A549 (cell line): ENCODE data around the gene ZNF486. TPM values are rescaled to one million over a fixed set of nuclear protein-coding genes. Genes with fewer than 3 reads are reported as not detected.

Experiments used
- ATAC-seq, 2 experiments: fragments of 200-7000 bp in 1 of 2; fragments of >200 bp in 1 of 2; cut with Nextera tagmentation in 1 of 2; cut with Tn5 transposase in 1 of 2; 3 replicates each; pipeline versions ENCODE4 v1.8.0 to v1.9.1; 2018 to 2020; ENCODE audit warnings: mild to moderate bottlenecking in 1 of 2, moderate library complexity in 1 of 2
- CTCF ChIA-PET: fragments of 300-600 bp; sonication (Branson Sonifier 250); formaldehyde crosslinking; extraction: SDS; loops from one replicate; lab custom pipeline; 2021; ENCODE audit warnings: antibody characterized with exemption, inconsistent platforms; lab: Yijun Ruan, JAX
- POLR2A ChIA-PET: fragments of 350-600 bp; formaldehyde crosslinking; extraction: SDS; loops from one replicate; lab custom pipeline; 2021; ENCODE audit warnings: antibody characterized with exemption, inconsistent platforms; lab: Yijun Ruan, JAX
- DNase-seq, 2 experiments: peaks; one replicate each; pipeline versions ENCODE4 v3.0.0 to v3.0.0-alpha.2; 2011 to 2016; ENCODE audit warnings: low read depth in 1 of 2, low spot score in 1 of 2
- FAIRE-seq: peaks from 2 replicates; lab custom pipeline; 2011; peaks lifted over from hg19 to GRCh38; lab: Jason Lieb, UNC
- H3K27ac ChIP-seq, 2 experiments: fragments of >200 bp; sonication (Bioruptor Twin); formaldehyde crosslinking; 3 replicates each; pipeline ENCODE4 v1.5.1; 2016 to 2017
- H3K4me1 ChIP-seq: fragments of >200 bp; sonication (Bioruptor Twin); formaldehyde crosslinking; 3 replicates; pipeline ENCODE4 v1.6.1; 2016
- H3K4me2 ChIP-seq: fragments of >200 bp; sonication (Bioruptor Twin); formaldehyde crosslinking; 3 replicates; pipeline ENCODE4 v1.6.1; 2016
- H3K4me3 ChIP-seq: fragments of >200 bp; sonication (Bioruptor Twin); formaldehyde crosslinking; 3 replicates; pipeline ENCODE4 v1.5.1; 2016
- H3K9me3 ChIP-seq: fragments of >200 bp; sonication (Bioruptor Twin); formaldehyde crosslinking; 3 replicates; pipeline ENCODE4 v1.6.1; 2016
- CBX2 ChIP-seq: fragments of 200-600 bp; sonication (generic); IDR thresholded peaks from 2 replicates; pipeline ENCODE4 v1.6.1; 2016; ENCODE audit warnings: low read depth, mild to moderate bottlenecking, borderline replicate concordance
- CEBPB ChIP-seq, 2 experiments: fragments of >200 bp in 1 of 2; sonication (Bioruptor Twin) in 1 of 2; formaldehyde crosslinking in 1 of 2; IDR thresholded peaks; 2 replicates each; pipeline ENCODE4 v1.6.1; 2012 to 2016
- EP300 ChIP-seq, 2 experiments: fragments of >200 bp; sonication (Bioruptor Twin); formaldehyde crosslinking; IDR thresholded peaks; 2 replicates in 1 of 2; 3 replicates in 1 of 2; pipeline ENCODE4 v1.6.1; 2016 to 2017
- FOXS1 ChIP-seq: fragments of 250-450 bp; sonication (Bioruptor Pico); IDR thresholded peaks from 2 replicates; pipeline ENCODE4 v1.5.0; 2020; ENCODE audit warnings: mild to moderate bottlenecking, moderate library complexity
- HEYL ChIP-seq: fragments of 250-450 bp; sonication (Bioruptor Pico); IDR thresholded peaks from 2 replicates; pipeline ENCODE4 v1.8.0; 2021; ENCODE audit warnings: mild to moderate bottlenecking, moderate library complexity
- JUNB ChIP-seq: fragments of >200 bp; sonication (Bioruptor Twin); formaldehyde crosslinking; IDR thresholded peaks from 2 replicates; pipeline ENCODE4 v1.6.1; 2016
- KDM1A ChIP-seq: fragments of 200-600 bp; sonication (generic); IDR thresholded peaks from 2 replicates; pipeline ENCODE4 v1.6.1; 2016; ENCODE audit warnings: low read depth, mild to moderate bottlenecking
- NPAS2 ChIP-seq: fragments of 250-450 bp; sonication (Bioruptor Pico); IDR thresholded peaks from 2 replicates; pipeline ENCODE4 v1.8.0; 2022; ENCODE audit warnings: mild to moderate bottlenecking, moderate library complexity, borderline replicate concordance
- RARB ChIP-seq: fragments of 250-450 bp; sonication (Bioruptor Pico); IDR thresholded peaks from 2 replicates; pipeline ENCODE4 v1.8.0; 2021; ENCODE audit warnings: mild to moderate bottlenecking, moderate library complexity
- RCOR1 ChIP-seq: fragments of 150-350 bp; IDR thresholded peaks from 2 replicates; pipeline ENCODE4 v1.6.1; 2014; ENCODE audit warnings: antibody characterized with exemption, low read length, low read depth
- RNF2 ChIP-seq: fragments of 200-600 bp; sonication (generic); IDR thresholded peaks from 2 replicates; pipeline ENCODE4 v1.6.1; 2016; ENCODE audit warnings: low read depth, mild to moderate bottlenecking, antibody characterized with exemption, moderate library complexity, borderline replicate concordance
- SREBF2 ChIP-seq: fragments of 450-650 bp; IDR thresholded peaks from 2 replicates; pipeline ENCODE4 v1.6.1; 2014; ENCODE audit warnings: mild to moderate bottlenecking, moderate library complexity
- ZFP36 ChIP-seq: fragments of 450-650 bp; IDR thresholded peaks from 2 replicates; pipeline ENCODE4 v1.6.1; 2014; ENCODE audit warnings: borderline replicate concordance; ENCODE audit not compliant: partially characterized antibody
- ZNF302 ChIP-seq: fragments of 250-450 bp; sonication (Bioruptor Pico); IDR thresholded peaks from 2 replicates; pipeline ENCODE4 v1.9.0; 2021; ENCODE audit warnings: inconsistent platforms, mild to moderate bottlenecking, moderate library complexity
- ZSCAN20 ChIP-seq: fragments of 250-450 bp; sonication (Bioruptor Pico); IDR thresholded peaks from 2 replicates; pipeline ENCODE4 v1.8.0; 2022; ENCODE audit warnings: mild to moderate bottlenecking, moderate library complexity
- WGBS: methylation state at CpG from one replicate; pipeline ENCODE4 v1.1.6; 2017; ENCODE audit errors: missing lambda C conversion rate; 5-methylcytosine and 5-hydroxymethylcytosine counted together
- polyA plus RNA-seq, 4 experiments: library from polyadenylated mRNA; depleted of rRNA in 3 of 4; stranded (reverse); fragments of >200 nt; fragmentation: RNase III in 1 of 4; extraction: RNeasy Plus Mini Kit Qiagen cat#74134 plus additional on column Dnase treatment in 1 of 4; gene quantifications; 2 replicates in 3 of 4; 3 replicates in 1 of 4; pipeline ENCODE4 v1.2.3, GENCODE V29; 2011 to 2017
- TF ChIP-seq, protein P1 (sequence below): fragments of >200 bp; sonication (Bioruptor Twin); formaldehyde crosslinking; IDR thresholded peaks from 3 replicates; pipeline ENCODE4 v1.5.1; 2016
- TF ChIP-seq, protein P2 (sequence below): fragments of 150-350 bp; IDR thresholded peaks from 2 replicates; pipeline ENCODE4 v1.6.1; 2014; ENCODE audit warnings: low read depth, mild to moderate bottlenecking, low read length
- TF ChIP-seq, protein P3 (sequence below): fragments of 250-450 bp; sonication (Bioruptor Pico); IDR thresholded peaks from 2 replicates; pipeline ENCODE4 v1.5.0; 2020; ENCODE audit warnings: low read depth, mild to moderate bottlenecking, moderate library complexity
- TF ChIP-seq, protein P4 (sequence below): fragments of >200 bp; sonication (Bioruptor Twin); formaldehyde crosslinking; IDR thresholded peaks from 2 replicates; pipeline ENCODE4 v1.6.1; 2016
- TF ChIP-seq, protein P5 (sequence below): fragments of >200 bp; sonication (Bioruptor Twin); formaldehyde crosslinking; IDR thresholded peaks from 3 replicates; pipeline ENCODE4 v1.6.1; 2016
- TF ChIP-seq, protein P6 (sequence below): fragments of 250-450 bp; sonication (Bioruptor Pico); IDR thresholded peaks from 2 replicates; pipeline ENCODE4 v1.5.0; 2021; ENCODE audit warnings: mild to moderate bottlenecking, moderate library complexity, borderline replicate concordance

ZNF486 gene
- polyA plus RNA-seq, 2 of the 4 experiments (the other 2 are of a cell fraction): 0.04 TPM; not detected in 1

DNA sequence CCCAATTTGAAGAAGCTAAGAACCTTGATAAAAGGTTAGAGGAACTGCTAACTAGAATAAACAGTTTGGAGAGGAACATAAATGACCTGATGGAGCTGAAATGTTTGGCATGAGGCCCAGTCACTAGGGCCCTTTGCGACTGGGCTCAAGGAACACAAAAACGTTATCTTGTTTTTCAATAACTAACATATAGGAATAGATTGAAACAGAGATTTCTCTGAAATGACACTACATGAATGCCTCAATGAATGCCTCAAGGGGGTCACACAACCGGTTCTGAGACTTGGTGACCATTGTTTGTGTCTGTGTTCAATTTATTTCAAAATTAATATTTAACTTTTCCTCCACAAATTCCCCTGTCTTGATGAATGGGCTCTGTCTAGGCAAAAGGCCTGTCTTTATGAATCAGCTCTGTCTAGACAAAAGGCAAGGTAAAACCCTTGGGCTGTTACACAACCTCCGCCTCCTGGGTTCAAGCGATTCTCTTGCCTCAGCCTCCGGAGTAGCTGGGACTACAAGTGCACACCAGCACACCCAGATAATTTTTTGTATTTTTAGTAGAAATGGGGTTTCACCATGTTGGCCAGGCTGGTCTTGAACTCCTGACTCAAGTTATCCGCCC is 932 bp upstream of the ZNF486 start:
- TF ChIP-seq, protein P1, sequence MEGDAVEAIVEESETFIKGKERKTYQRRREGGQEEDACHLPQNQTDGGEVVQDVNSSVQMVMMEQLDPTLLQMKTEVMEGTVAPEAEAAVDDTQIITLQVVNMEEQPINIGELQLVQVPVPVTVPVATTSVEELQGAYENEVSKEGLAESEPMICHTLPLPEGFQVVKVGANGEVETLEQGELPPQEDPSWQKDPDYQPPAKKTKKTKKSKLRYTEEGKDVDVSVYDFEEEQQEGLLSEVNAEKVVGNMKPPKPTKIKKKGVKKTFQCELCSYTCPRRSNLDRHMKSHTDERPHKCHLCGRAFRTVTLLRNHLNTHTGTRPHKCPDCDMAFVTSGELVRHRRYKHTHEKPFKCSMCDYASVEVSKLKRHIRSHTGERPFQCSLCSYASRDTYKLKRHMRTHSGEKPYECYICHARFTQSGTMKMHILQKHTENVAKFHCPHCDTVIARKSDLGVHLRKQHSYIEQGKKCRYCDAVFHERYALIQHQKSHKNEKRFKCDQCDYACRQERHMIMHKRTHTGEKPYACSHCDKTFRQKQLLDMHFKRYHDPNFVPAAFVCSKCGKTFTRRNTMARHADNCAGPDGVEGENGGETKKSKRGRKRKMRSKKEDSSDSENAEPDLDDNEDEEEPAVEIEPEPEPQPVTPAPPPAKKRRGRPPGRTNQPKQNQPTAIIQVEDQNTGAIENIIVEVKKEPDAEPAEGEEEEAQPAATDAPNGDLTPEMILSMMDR: no peak
- TF ChIP-seq KDM1A (no peak), JUNB (no peak), RNF2 (no peak), RCOR1 (no peak), ZNF302 (CRISPR knock-in tag) (no peak), SREBF2 (no peak), NPAS2 (no peak), CBX2 (no peak), ZFP36 (no peak), HEYL (CRISPR knock-in tag) (no peak), EP300 (IDR thresholded peaks at IDR 0.05) (no peak), FOXS1 (CRISPR knock-in tag) (no peak), ZSCAN20 (CRISPR knock-in tag) (no peak)
- TF ChIP-seq, protein P2, sequence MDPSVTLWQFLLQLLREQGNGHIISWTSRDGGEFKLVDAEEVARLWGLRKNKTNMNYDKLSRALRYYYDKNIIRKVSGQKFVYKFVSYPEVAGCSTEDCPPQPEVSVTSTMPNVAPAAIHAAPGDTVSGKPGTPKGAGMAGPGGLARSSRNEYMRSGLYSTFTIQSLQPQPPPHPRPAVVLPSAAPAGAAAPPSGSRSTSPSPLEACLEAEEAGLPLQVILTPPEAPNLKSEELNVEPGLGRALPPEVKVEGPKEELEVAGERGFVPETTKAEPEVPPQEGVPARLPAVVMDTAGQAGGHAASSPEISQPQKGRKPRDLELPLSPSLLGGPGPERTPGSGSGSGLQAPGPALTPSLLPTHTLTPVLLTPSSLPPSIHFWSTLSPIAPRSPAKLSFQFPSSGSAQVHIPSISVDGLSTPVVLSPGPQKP: no peak
- TF ChIP-seq, protein P3, sequence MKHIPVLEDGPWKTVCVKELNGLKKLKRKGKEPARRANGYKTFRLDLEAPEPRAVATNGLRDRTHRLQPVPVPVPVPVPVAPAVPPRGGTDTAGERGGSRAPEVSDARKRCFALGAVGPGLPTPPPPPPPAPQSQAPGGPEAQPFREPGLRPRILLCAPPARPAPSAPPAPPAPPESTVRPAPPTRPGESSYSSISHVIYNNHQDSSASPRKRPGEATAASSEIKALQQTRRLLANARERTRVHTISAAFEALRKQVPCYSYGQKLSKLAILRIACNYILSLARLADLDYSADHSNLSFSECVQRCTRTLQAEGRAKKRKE: no peak
- TF ChIP-seq, protein P4, sequence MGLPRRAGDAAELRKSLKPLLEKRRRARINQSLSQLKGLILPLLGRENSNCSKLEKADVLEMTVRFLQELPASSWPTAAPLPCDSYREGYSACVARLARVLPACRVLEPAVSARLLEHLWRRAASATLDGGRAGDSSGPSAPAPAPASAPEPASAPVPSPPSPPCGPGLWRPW: no peak
- TF ChIP-seq, protein P5, sequence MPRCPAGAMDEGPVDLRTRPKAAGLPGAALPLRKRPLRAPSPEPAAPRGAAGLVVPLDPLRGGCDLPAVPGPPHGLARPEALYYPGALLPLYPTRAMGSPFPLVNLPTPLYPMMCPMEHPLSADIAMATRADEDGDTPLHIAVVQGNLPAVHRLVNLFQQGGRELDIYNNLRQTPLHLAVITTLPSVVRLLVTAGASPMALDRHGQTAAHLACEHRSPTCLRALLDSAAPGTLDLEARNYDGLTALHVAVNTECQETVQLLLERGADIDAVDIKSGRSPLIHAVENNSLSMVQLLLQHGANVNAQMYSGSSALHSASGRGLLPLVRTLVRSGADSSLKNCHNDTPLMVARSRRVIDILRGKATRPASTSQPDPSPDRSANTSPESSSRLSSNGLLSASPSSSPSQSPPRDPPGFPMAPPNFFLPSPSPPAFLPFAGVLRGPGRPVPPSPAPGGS: no peak
- H3K4me1 ChIP-seq: no peaks in the 10 kb centered on the region
- CTCF ChIA-PET: interaction anchor here (0.6 kb wide), 1 partner anchor 265 kb away, joined by 6 read pairs; the partner anchor contains the start of gene ZNF93
- no peak overlapping the region for H3K4me2 ChIP-seq
- H3K4me3 ChIP-seq: no peak overlapping the region
- H3K27ac ChIP-seq: no peak overlapping the region
- ATAC-seq (no peak), DNase-seq (no peak), FAIRE-seq (no peak)
- POLR2A ChIA-PET: no interaction called here
- WGBS: 39% methylated on average over 7 of the region's 7 CpGs
- no peaks in the 10 kb centered on the region for H3K9me3 ChIP-seq

DNA sequence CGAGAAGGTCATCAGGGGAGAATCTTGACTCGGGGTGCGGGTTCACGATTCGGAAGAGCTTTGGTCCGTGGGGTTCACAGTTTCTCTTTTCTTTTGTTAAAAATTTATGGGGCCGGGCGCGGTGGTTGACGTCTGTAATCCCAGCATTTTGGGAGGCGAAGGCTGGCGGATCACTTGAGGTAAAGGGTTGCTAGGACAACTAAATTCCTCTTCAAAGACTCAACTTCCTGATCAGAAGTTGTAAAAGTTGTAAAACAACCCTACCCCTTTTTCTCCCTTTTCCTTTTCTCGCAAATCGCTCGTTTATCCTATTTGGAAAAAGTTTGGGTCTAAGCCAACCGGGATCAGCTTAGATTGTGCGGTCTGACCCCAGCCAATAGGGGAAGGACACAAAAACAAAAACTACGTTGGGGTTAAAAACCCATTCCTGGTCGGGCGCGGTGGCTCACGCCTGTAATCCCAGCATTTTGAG is 673 bp downstream of the ZNF486 start:
- CTCF ChIA-PET: no interaction called here
- Histone ChIP-seq H3K4me3 (no peak overlapping the region), H3K9me3 (no peaks in the 10 kb centered on the region), H3K4me2 (no peak overlapping the region), H3K4me1 (no peaks in the 10 kb centered on the region), H3K27ac (no peak overlapping the region)
- POLR2A ChIA-PET: no interaction called here
- ATAC-seq (no peak), DNase-seq (no peak), FAIRE-seq (no peak)
- 55% methylated on average over 20 of the region's 22 CpGs for WGBS
- TF ChIP-seq, protein P6, sequence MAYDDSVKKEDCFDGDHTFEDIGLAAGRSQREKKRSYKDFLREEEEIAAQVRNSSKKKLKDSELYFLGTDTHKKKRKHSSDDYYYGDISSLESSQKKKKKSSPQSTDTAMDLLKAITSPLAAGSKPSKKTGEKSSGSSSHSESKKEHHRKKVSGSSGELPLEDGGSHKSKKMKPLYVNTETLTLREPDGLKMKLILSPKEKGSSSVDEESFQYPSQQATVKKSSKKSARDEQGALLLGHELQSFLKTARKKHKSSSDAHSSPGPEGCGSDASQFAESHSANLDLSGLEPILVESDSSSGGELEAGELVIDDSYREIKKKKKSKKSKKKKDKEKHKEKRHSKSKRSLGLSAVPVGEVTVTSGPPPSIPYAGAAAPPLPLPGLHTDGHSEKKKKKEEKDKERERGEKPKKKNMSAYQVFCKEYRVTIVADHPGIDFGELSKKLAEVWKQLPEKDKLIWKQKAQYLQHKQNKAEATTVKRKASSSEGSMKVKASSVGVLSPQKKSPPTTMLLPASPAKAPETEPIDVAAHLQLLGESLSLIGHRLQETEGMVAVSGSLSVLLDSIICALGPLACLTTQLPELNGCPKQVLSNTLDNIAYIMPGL (CRISPR knock-in tag): no peak
- no peak for TF ChIP-seq CEBPB (IDR thresholded peaks at IDR 0.05)
- TF ChIP-seq RARB (CRISPR knock-in tag): no peak
- TF ChIP-seq, protein P5: no peak
- no peak for TF ChIP-seq CBX2
- TF ChIP-seq, protein P4: no peak
